Loucy (cell line): ENCODE measurements around the gene FAF2.

Experiments used
- H2AFZ ChIP-seq: fragments of 200-600 bp; sonication (generic); 2 replicates; pipeline ENCODE4 v1.6.0; 2016; ENCODE audit warnings: antibody characterized with exemption, mild to moderate bottlenecking, low read length, moderate library complexity
- H3F3A ChIP-seq: fragments of 200-600 bp; 2 replicates; pipeline ENCODE4 v1.6.0; 2016; ENCODE audit warnings: antibody characterized with exemption, low read depth, mild to moderate bottlenecking
- H3K27me3 ChIP-seq: fragments of 200-600 bp; sonication (generic); 2 replicates; pipeline ENCODE4 v1.6.1; 2014; ENCODE audit warnings: low read length, mild to moderate bottlenecking; ENCODE audit not compliant: insufficient read depth, poor library complexity, severe bottlenecking
- H3K36me3 ChIP-seq: fragments of 200-600 bp; sonication (generic); 2 replicates; pipeline ENCODE4 v1.6.1; 2016; ENCODE audit warnings: low read length; ENCODE audit not compliant: insufficient read depth
- H3K4me1 ChIP-seq: fragments of 200-600 bp; sonication (generic); 2 replicates; pipeline ENCODE4 v1.5.1; 2014; ENCODE audit warnings: low read length, mild to moderate bottlenecking; ENCODE audit not compliant: insufficient read depth, poor library complexity, severe bottlenecking
- H3K4me2 ChIP-seq: fragments of 200-600 bp; sonication (generic); 2 replicates; pipeline ENCODE4 v1.6.0; 2014; ENCODE audit warnings: antibody characterized with exemption, low read length, low read depth, mild to moderate bottlenecking; ENCODE audit not compliant: poor library complexity, severe bottlenecking
- H3K4me3 ChIP-seq: fragments of 200-600 bp; sonication (generic); 2 replicates; pipeline ENCODE4 v1.5.1; 2014; ENCODE audit warnings: low read length, mild to moderate bottlenecking, mixed read lengths; ENCODE audit not compliant: poor library complexity, severe bottlenecking
- H3K79me2 ChIP-seq: fragments of 200-600 bp; sonication (generic); 2 replicates; pipeline ENCODE4 v1.6.1; 2014; ENCODE audit warnings: low read length; ENCODE audit not compliant: insufficient read depth
- H3K9ac ChIP-seq: fragments of 200-600 bp; sonication (generic); 2 replicates; pipeline ENCODE4 v1.6.0; 2014; ENCODE audit warnings: mild to moderate bottlenecking, low read depth, low read length, moderate library complexity; ENCODE audit not compliant: poor library complexity, severe bottlenecking
- H3K9me2 ChIP-seq: fragments of 200-600 bp; sonication (generic); replicated peaks from 2 replicates; pipeline ENCODE4 v1.6.1; 2016; ENCODE audit warnings: low read depth, low read length, mixed read lengths
- H3K9me3 ChIP-seq: fragments of 200-600 bp; sonication (generic); 2 replicates; pipeline ENCODE4 v1.6.1; 2014; ENCODE audit warnings: mild to moderate bottlenecking, antibody characterized with exemption, low read length, low read depth; ENCODE audit not compliant: insufficient read depth
- H4K20me1 ChIP-seq: fragments of 200-600 bp; sonication (generic); 2 replicates; pipeline ENCODE4 v1.6.0; 2014; ENCODE audit warnings: antibody characterized with exemption, low read length, mild to moderate bottlenecking; ENCODE audit not compliant: insufficient read depth, poor library complexity, severe bottlenecking
- CTCF ChIP-seq: fragments of 200-600 bp; sonication (generic); conservative IDR thresholded peaks from 2 replicates; pipeline ENCODE4 v1.5.1; 2014; ENCODE audit warnings: mild to moderate bottlenecking, antibody characterized with exemption, low read length
- EZH2phosphoT487 ChIP-seq: fragments of 200-600 bp; IDR thresholded peaks from 2 replicates; pipeline ENCODE4 v1.6.1; 2018; ENCODE audit warnings: antibody characterized with exemption, mild to moderate bottlenecking, moderate library complexity, borderline replicate concordance

FAF2 gene

GRCh38 chr5:176553260-176554085 lies 105.3 kb downstream of the FAF2 start:
- no peaks in the 10 kb centered on the region for H3K9me3 ChIP-seq
- no peaks in the 10 kb centered on the region for H3K79me2 ChIP-seq
- no peaks in the 10 kb centered on the region for H3K4me1 ChIP-seq
- H3K4me3 ChIP-seq: no peak overlapping the region
- H3K27me3 ChIP-seq: no peaks in the 10 kb centered on the region
- no peak for TF ChIP-seq EZH2phosphoT487
- no peak for TF ChIP-seq CTCF
- no peaks in the 10 kb centered on the region for H4K20me1 ChIP-seq
- H3K9me2 ChIP-seq: no peaks in the 10 kb centered on the region
- H3K36me3 ChIP-seq: no peaks in the 10 kb centered on the region
- H3K4me2 ChIP-seq: no peak overlapping the region
- no peaks in the 10 kb centered on the region for H3F3A ChIP-seq
- no peak overlapping the region for H3K9ac ChIP-seq
- H2AFZ ChIP-seq: no peak overlapping the region

- Histone ChIP-seq H3K4me1 (no peaks in the 10 kb centered on the region), H3K9me3 (no peaks in the 10 kb centered on the region), H3K9ac (no peak overlapping the region), H2AFZ (no peak overlapping the region), H3K27me3 (no peaks in the 10 kb centered on the region), H4K20me1 (no peaks in the 10 kb centered on the region), H3K4me3 (no peak overlapping the region), H3F3A (no peaks in the 10 kb centered on the region), H3K4me2 (no peak overlapping the region), H3K79me2 (no peaks in the 10 kb centered on the region), H3K9me2 (no peaks in the 10 kb centered on the region), H3K36me3 (no peaks in the 10 kb centered on the region)
- TF ChIP-seq EZH2phosphoT487 (no peak), CTCF (no peak)
Observed at GRCh38 chr5:176557846-176558245, 109.7 kb downstream of the FAF2 start.
